H9 (cell line): ENCODE results near the gene FRY. TPM values are rescaled to one million over a fixed set of nuclear protein-coding genes. Genes with fewer than 3 reads are reported as not detected.

Experiments
- DNase-seq: peaks from one replicate; pipeline ENCODE4 v3.0.0-alpha.2; 2017
- H2AFZ ChIP-seq: one replicate; pipeline ENCODE4 v1.6.1; 2013; ENCODE audit warnings: mild to moderate bottlenecking, low read length, control low read depth, moderate library complexity
- H2AK5ac ChIP-seq: 2 replicates; pipeline ENCODE4 v1.6.1; 2013; ENCODE audit warnings: low read length, control low read depth, mixed read lengths; ENCODE audit not compliant: insufficient read length
- H2BK120ac ChIP-seq: one replicate; pipeline ENCODE4 v1.6.1; 2013; ENCODE audit warnings: low read depth, mild to moderate bottlenecking, low read length, control low read depth, inconsistent platforms; ENCODE audit not compliant: poor library complexity, severe bottlenecking
- H2BK12ac ChIP-seq: 2 replicates; pipeline ENCODE4 v1.6.1; 2013; ENCODE audit warnings: low read length, control low read depth, mixed read lengths, low read depth; ENCODE audit not compliant: insufficient read length
- H2BK15ac ChIP-seq: 2 replicates; pipeline ENCODE4 v1.6.1; 2013; ENCODE audit warnings: low read depth, low read length, control low read depth
- H2BK20ac ChIP-seq: one replicate; pipeline ENCODE4 v1.6.1; 2013; ENCODE audit warnings: low read depth, mild to moderate bottlenecking, low read length, control low read depth, inconsistent platforms; ENCODE audit not compliant: poor library complexity, severe bottlenecking
- H2BK5ac ChIP-seq: 2 replicates; pipeline ENCODE4 v1.6.1; 2013; ENCODE audit warnings: low read length, control low read depth, mixed read lengths; ENCODE audit not compliant: insufficient read length
- H3K14ac ChIP-seq: 2 replicates; pipeline ENCODE4 v1.6.1; 2013; ENCODE audit warnings: low read length, control low read depth; ENCODE audit not compliant: insufficient read depth
- H3K18ac ChIP-seq: 2 replicates; pipeline ENCODE4 v1.6.1; 2013; ENCODE audit warnings: low read depth, mild to moderate bottlenecking, mixed read lengths, low read length, control low read depth; ENCODE audit not compliant: insufficient read length
- H3K23ac ChIP-seq: 2 replicates; pipeline ENCODE4 v1.6.1; 2013; ENCODE audit warnings: low read length, control low read depth, mixed read lengths, low read depth; ENCODE audit not compliant: insufficient read length
- H3K23me2 ChIP-seq: 2 replicates; pipeline ENCODE4 v1.6.1; 2013; ENCODE audit warnings: low read depth, mild to moderate bottlenecking, mixed read lengths, low read length, control low read depth; ENCODE audit not compliant: insufficient read length, poor library complexity, severe bottlenecking
- H3K27ac ChIP-seq: 2 replicates; pipeline ENCODE4 v1.5.1; 2013; ENCODE audit warnings: low read length, control low read depth, mixed read lengths, low read depth; ENCODE audit not compliant: insufficient read length
- H3K27me3 ChIP-seq: 2 replicates; pipeline ENCODE4 v1.6.1; 2013; ENCODE audit warnings: low read length, control low read depth, inconsistent platforms; ENCODE audit not compliant: insufficient read depth
- H3K4ac ChIP-seq: 2 replicates; pipeline ENCODE4 v1.6.1; 2013; ENCODE audit warnings: low read depth, mild to moderate bottlenecking, control low read depth, inconsistent platforms, low read length, moderate library complexity
- H3K4me1 ChIP-seq: 2 replicates; pipeline ENCODE4 v1.6.1; 2013; ENCODE audit warnings: low read length, control low read depth, inconsistent platforms; ENCODE audit not compliant: insufficient read depth
- H3K4me2 ChIP-seq: 2 replicates; pipeline ENCODE4 v1.6.1; 2013; ENCODE audit warnings: low read length, control low read depth, mixed read lengths; ENCODE audit not compliant: insufficient read length, insufficient read depth
- H3K56ac ChIP-seq: 2 replicates; pipeline ENCODE4 v1.6.1; 2013; ENCODE audit warnings: low read depth, mild to moderate bottlenecking, mixed read lengths, low read length, control low read depth; ENCODE audit not compliant: insufficient read length
- H3K79me1 ChIP-seq: 2 replicates; pipeline ENCODE4 v1.6.1; 2013; ENCODE audit warnings: low read depth, mild to moderate bottlenecking, moderate library complexity, low read length, control low read depth, inconsistent platforms; ENCODE audit not compliant: insufficient read depth, poor library complexity, severe bottlenecking
- H3K79me2 ChIP-seq: 2 replicates; pipeline ENCODE4 v1.6.1; 2013; ENCODE audit warnings: low read length, control low read depth, inconsistent platforms; ENCODE audit not compliant: insufficient read depth
- H3K9ac ChIP-seq: 2 replicates; pipeline ENCODE4 v1.6.1; 2013; ENCODE audit warnings: low read length, control low read depth, mixed read lengths; ENCODE audit not compliant: insufficient read length; ENCODE audit errors: extremely low read depth
- H3K9me3 ChIP-seq: one replicate; pipeline ENCODE4 v1.6.1; 2013; ENCODE audit warnings: low read depth, low read length, inconsistent platforms; ENCODE audit not compliant: control insufficient read depth
- H3T11ph ChIP-seq: one replicate; pipeline ENCODE4 v1.6.1; 2013; ENCODE audit warnings: mild to moderate bottlenecking, low read length, control low read depth, inconsistent platforms
- H4K20me1 ChIP-seq: one replicate; pipeline ENCODE4 v1.6.1; 2013; ENCODE audit not compliant: control insufficient read depth, insufficient read length, insufficient read depth
- H4K5ac ChIP-seq: 2 replicates; pipeline ENCODE4 v1.6.1; 2013; ENCODE audit warnings: low read depth, mild to moderate bottlenecking, mixed read lengths, low read length, control low read depth; ENCODE audit not compliant: insufficient read length
- H4K8ac ChIP-seq: replicated peaks from 2 replicates; pipeline ENCODE4 v1.6.1; 2013; ENCODE audit warnings: low read length, control low read depth, mixed read lengths, low read depth; ENCODE audit not compliant: insufficient read length
- H4K91ac ChIP-seq: 2 replicates; pipeline ENCODE4 v1.6.1; 2013; ENCODE audit warnings: low read depth, mild to moderate bottlenecking, moderate library complexity, mixed read lengths, low read length, control low read depth; ENCODE audit not compliant: insufficient read length
- H3K27ac Mint-ChIP-seq, 3 experiments: 2 replicates in 2 of 3; 3 replicates in 1 of 3; pipeline ENCODE4 v1.8.0; 2020 to 2021; ENCODE audit warnings: mixed read lengths in 3 of 3, mild to moderate bottlenecking in 1 of 3, moderate library complexity in 1 of 3
- H3K27me3 Mint-ChIP-seq: 2 replicates; pipeline ENCODE4 v1.8.0; 2021; ENCODE audit warnings: low read depth, mild to moderate bottlenecking, moderate library complexity, mixed read lengths
- H3K36me3 Mint-ChIP-seq, 3 experiments: 2 replicates in 2 of 3; 3 replicates in 1 of 3; pipeline ENCODE4 v1.8.0; 2020 to 2021; ENCODE audit warnings: low read depth in 3 of 3, mixed read lengths in 3 of 3; ENCODE audit not compliant: insufficient read depth in 1 of 3
- H3K4me1 Mint-ChIP-seq, 2 experiments: 2 replicates each; pipeline ENCODE4 v1.8.0; 2020; ENCODE audit warnings: mixed read lengths in 2 of 2
- H3K4me3 Mint-ChIP-seq, 2 experiments: 2 replicates in 1 of 2; 3 replicates in 1 of 2; pipeline ENCODE4 v1.8.0; 2020 to 2021; ENCODE audit warnings: mild to moderate bottlenecking in 2 of 2, mixed read lengths in 2 of 2, moderate library complexity in 1 of 2
- H3K9me3 Mint-ChIP-seq, 2 experiments: 2 replicates in 1 of 2; 3 replicates in 1 of 2; pipeline ENCODE4 v1.8.0; 2020; ENCODE audit warnings: mild to moderate bottlenecking in 2 of 2, mixed read lengths in 2 of 2, moderate library complexity in 1 of 2
- CTCF ChIP-seq: fragments of 200-600 bp; sonication (generic); conservative IDR thresholded peaks from 3 replicates; pipeline ENCODE4 v1.8.0; 2021; ENCODE audit warnings: antibody characterized with exemption, mild to moderate bottlenecking
- WGBS: extraction: QIAGEN DNeasy Blood & Tissue Kit; methylation state at CpG from one replicate; pipeline ENCODE4 v1.1.7; 2013; ENCODE audit warnings: missing lambda C conversion rate, low lambda C conversion rate, mixed read lengths; ENCODE audit not compliant: insufficient read length; ENCODE audit errors: extremely low coverage; 5-methylcytosine and 5-hydroxymethylcytosine counted together
- total RNA-seq: library from RNA; stranded (reverse); gene quantifications from 2 replicates; pipeline ENCODE4 v1.2.1, GENCODE V29; 2021

The FRY gene
- total RNA-seq, 1 experiment from 2014 or later = 5.2 TPM

GRCh38 chr13:32284927-32285632 lies 253.5 kb downstream of the FRY start:
- Histone ChIP-seq H2BK15ac (no peak overlapping the region), H3K79me1 (no peaks in the 10 kb centered on the region), H3K4ac (no peak overlapping the region), H3T11ph (no peak overlapping the region), H3K4me2 (no peak overlapping the region), H4K20me1 (no peaks in the 10 kb centered on the region), H3K14ac (no peak overlapping the region), H3K56ac (no peak overlapping the region), H2BK120ac (no peak overlapping the region), H2AK5ac (no peak overlapping the region), H3K9me3 (no peaks in the 10 kb centered on the region), H2AFZ (no peak overlapping the region), H3K27ac (no peak overlapping the region), H3K18ac (no peak overlapping the region), H2BK20ac (no peak overlapping the region), H3K4me1 (no peaks in the 10 kb centered on the region), H3K27me3 (no peaks in the 10 kb centered on the region), H4K5ac (no peak overlapping the region), H3K23ac (no peak overlapping the region), H2BK5ac (no peak overlapping the region), H4K91ac (no peak overlapping the region), H3K23me2 (no peaks in the 10 kb centered on the region), H2BK12ac (no peak overlapping the region), H3K79me2 (no peaks in the 10 kb centered on the region), H4K8ac (no peak overlapping the region), H3K9ac (no peak overlapping the region)
- H3K4me1 Mint-ChIP-seq = peaks cover 14 to 17% of the 10 kb centered on the region in 2 experiments
- no peak for DNase-seq
- H3K36me3 Mint-ChIP-seq = no peaks in the 10 kb centered on the region
- no peak for TF ChIP-seq CTCF
- no peak overlapping the region for H3K4me3 Mint-ChIP-seq
- H3K27me3 Mint-ChIP-seq = no peaks in the 10 kb centered on the region
- no peaks in the 10 kb centered on the region for H3K9me3 Mint-ChIP-seq
- H3K27ac Mint-ChIP-seq = 0 out of 7 replicates have a peak overlapping the region, but pooled peaks of 1 of the 3 experiments have one; percentile 62
- WGBS = no CpG with 5 or more reads among the region's 6 CpGs
